Heart left ventricle (tissue), 13 donors: ENCODE data around the gene PARP3.

Experiments used
- POLR2A ChIP-seq, 2 donors: fragments of 450-650 bp; IDR thresholded peaks; one replicate each; pipeline ENCODE4 v1.6.1; 2017; ENCODE audit warnings: antibody characterized with exemption in 2 of 2, mild to moderate bottlenecking in 2 of 2, moderate library complexity in 2 of 2
- TF ChIP-seq, protein P1 (sequence below), 12 donors: fragments of 200-600 bp; sonication (generic) in 4 of 12; IDR thresholded peaks; one replicate each; pipeline versions ENCODE4 v1.5.0 to v1.8.0; 2018 to 2022; ENCODE audit warnings: antibody characterized with exemption in 12 of 12, mild to moderate bottlenecking in 5 of 12
- donor health status: ischemic (EF 13 %, LVEDD 7.1; RV severe dilation, severe dysfunction).
- donor health status: DM: no; HTN: yes; CAD: no.
- donor health status: DM: no; HTN: no; CAD: no.
- donor health status: ischemic (EF 25% LVEDD 6.9; RV normal size, moderate dysfunction).
- donor health status: ischemic (EF 25% LVEDD 5.7; RV mildly dilated, moderate dysfunction).
- donor health status: ischemic (EF 35%, LVEDD 5.7; RV mildly dilated, moderate dysfunction).
- donor health status: nonischemic (EF 11% LVEDD 7.7; RV severe dilation, severe dysfunction).
- donor health status: DM: yes; HTN: yes; CAD: no.
- donor health status: PGD.
- donor health status: ischemic (EF 29% LVEDD 5.4; RV normal size, mild dysfunction).
- donor health status: nonischemic (EF 23%, LVEDD 6.1; RV moderate dilation, normal function).

DNA sequence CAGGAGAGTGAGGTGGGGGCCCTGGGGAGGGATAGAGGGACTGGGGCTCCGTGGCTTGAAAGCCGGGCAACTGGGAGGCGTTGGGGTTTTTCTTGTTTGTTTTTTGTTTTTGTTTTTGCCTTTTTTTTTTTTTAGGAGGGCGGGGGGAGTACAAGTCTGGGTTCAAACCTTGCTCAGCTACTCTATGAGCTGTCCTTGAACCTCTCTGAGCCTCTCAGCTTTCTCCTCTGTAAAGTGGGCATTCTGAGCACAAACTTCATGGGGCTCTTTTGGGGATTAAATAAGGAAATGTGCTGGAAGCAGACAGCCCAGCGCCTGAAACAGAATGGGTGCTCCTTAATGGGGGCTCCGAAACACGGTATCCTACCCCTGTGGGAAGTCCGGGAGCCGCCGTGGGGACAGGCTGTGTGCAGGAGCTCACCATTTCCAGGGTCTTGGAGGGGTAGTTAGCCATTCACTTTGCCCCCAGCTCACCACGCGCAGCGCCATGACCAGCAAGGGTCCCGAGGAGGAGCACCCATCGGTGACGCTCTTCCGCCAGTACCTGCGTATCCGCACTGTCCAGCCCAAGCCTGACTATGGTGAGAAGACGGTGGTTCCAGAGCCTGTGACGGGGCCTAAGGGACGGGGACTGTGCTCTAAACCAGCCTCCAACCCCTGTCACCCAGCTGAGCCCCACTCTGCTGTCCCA, 41.6 kb downstream of the PARP3 start:
- no peak for TF ChIP-seq POLR2A (IDR thresholded peaks at IDR 0.05)
- TF ChIP-seq, protein P1, sequence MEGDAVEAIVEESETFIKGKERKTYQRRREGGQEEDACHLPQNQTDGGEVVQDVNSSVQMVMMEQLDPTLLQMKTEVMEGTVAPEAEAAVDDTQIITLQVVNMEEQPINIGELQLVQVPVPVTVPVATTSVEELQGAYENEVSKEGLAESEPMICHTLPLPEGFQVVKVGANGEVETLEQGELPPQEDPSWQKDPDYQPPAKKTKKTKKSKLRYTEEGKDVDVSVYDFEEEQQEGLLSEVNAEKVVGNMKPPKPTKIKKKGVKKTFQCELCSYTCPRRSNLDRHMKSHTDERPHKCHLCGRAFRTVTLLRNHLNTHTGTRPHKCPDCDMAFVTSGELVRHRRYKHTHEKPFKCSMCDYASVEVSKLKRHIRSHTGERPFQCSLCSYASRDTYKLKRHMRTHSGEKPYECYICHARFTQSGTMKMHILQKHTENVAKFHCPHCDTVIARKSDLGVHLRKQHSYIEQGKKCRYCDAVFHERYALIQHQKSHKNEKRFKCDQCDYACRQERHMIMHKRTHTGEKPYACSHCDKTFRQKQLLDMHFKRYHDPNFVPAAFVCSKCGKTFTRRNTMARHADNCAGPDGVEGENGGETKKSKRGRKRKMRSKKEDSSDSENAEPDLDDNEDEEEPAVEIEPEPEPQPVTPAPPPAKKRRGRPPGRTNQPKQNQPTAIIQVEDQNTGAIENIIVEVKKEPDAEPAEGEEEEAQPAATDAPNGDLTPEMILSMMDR (IDR thresholded peaks at IDR 0.05): no peak
